ENCODE measurements around the gene MAP4. TPM values are rescaled to one million over a fixed set of nuclear protein-coding genes. Genes with fewer than 3 reads are reported as not detected.

Gene MAP4
- total and polyA plus RNA-seq, 2 donors (not counting 3 experiments of a cell fraction or from before 2014, with no cell fraction given): 121 to 290 TPM

DNA sequence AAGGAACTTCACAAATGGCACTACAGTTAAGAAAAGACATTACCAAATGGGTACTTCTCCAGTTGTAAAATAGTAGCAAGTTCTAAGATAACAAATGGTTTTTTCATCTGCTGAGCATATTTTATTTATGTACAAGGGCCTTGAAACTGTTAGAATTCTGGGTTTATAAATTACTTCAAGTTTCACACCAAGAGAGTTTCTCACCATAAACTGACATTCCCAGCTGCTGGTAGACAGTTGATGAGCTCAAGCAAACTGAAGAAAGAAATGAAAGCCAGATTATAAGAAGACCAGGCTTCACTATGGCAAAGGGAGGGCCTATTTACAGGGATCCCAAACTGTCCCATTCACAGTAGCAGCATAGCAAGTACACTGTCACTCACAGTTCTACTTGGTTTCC is 113.5 kb downstream of the MAP4 start:
- no peak overlapping the region for H3K9ac ChIP-seq (replicated peaks; ENCODE audit: extremely low read depth, insufficient read depth, low read length)
- H3K4me3 ChIP-seq (replicated peaks in 1 of 3; ENCODE audit: insufficient read depth in 1 of 3, low read depth in 1 of 3, low read length in 3 of 3): no peak overlapping the region
- H3K9me1 ChIP-seq (replicated peaks; ENCODE audit: control insufficient read depth, extremely low read depth, insufficient read depth, low read length): no peaks in the 10 kb centered on the region
- DNase-seq (ENCODE audit: low read depth, low spot score) (no peak), FAIRE-seq (no peak)
- H3K4me1 ChIP-seq (ENCODE audit: control insufficient read depth, extremely low read depth, insufficient read depth, low read length): no peaks in the 10 kb centered on the region
- no peaks in the 10 kb centered on the region for H3K79me2 ChIP-seq (ENCODE audit: control insufficient read depth, insufficient read depth, low read length)
- ChIA-PET CTCF (interaction anchor here (1.2 to 1.6 kb wide), 2 partner anchors 8 to 235 kb away, joined by 4 to 5 read pairs; no protein-coding TSS in a partner anchor), POLR2A (no interaction called here)
- H4K20me1 ChIP-seq (replicated peaks; ENCODE audit: control insufficient read depth, extremely low read depth, insufficient read depth, low read length): peaks cover 3% of the 10 kb centered on the region
- no TSS peak for BruUV-seq (replicated peaks)
- no peak overlapping the region for H3K4me2 ChIP-seq (ENCODE audit: insufficient read depth, low read length)
- peaks cover 0 to 3% of the 10 kb centered on the region in 2 experiments for H3K36me3 ChIP-seq (ENCODE audit: control insufficient read depth in 2 of 2, extremely low read depth in 1 of 2, insufficient read depth in 2 of 2, low read length in 2 of 2)
- no peak for TF ChIP-seq GATA2 (IDR thresholded peaks at IDR 0.05; ENCODE audit: insufficient read depth, insufficient read length, low read depth, low read length)
- TF ChIP-seq POLR2A (IDR thresholded peaks at IDR 0.05; ENCODE audit: low read depth, low read length): no peak
- no peak for TF ChIP-seq JUN (IDR thresholded peaks at IDR 0.05; ENCODE audit: borderline replicate concordance, insufficient read depth, insufficient read length, low read depth)
- TF ChIP-seq POLR2AphosphoS5 (IDR thresholded peaks at IDR 0.05; ENCODE audit: insufficient read depth, low read depth, low read length): no peak
- no peak for TF ChIP-seq EZH2 (IDR thresholded peaks at IDR 0.05; ENCODE audit: borderline replicate concordance, low read depth, low read length, severe bottlenecking)
- TF ChIP-seq, protein P1, sequence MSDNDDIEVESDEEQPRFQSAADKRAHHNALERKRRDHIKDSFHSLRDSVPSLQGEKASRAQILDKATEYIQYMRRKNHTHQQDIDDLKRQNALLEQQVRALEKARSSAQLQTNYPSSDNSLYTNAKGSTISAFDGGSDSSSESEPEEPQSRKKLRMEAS (IDR thresholded peaks at IDR 0.05; ENCODE audit: insufficient read depth, insufficient read length): no peak
- TF ChIP-seq MYC (IDR thresholded peaks at IDR 0.05; ENCODE audit: low read depth, low read length): no peak
- no peaks in the 10 kb centered on the region for H3K9me3 ChIP-seq (replicated peaks; ENCODE audit: control insufficient read depth, insufficient read depth, low read length)
- dilution Hi-C loops (cut with MboI; ENCODE audit: extremely low pct_ligation_motif_present, low sequenced_read_pairs): no loop called here
- H2AFZ ChIP-seq (ENCODE audit: low read depth, low read length): no peak overlapping the region
- H3K27ac ChIP-seq (ENCODE audit: insufficient read depth, low read depth, low read length): no peak overlapping the region
- no peaks in the 10 kb centered on the region for H3K27me3 ChIP-seq (ENCODE audit: control insufficient read depth in 2 of 2, insufficient read depth in 2 of 2, low read length in 2 of 2)
- intact Hi-C loops (cut with micrococcal nuclease): no loop called here

DNA sequence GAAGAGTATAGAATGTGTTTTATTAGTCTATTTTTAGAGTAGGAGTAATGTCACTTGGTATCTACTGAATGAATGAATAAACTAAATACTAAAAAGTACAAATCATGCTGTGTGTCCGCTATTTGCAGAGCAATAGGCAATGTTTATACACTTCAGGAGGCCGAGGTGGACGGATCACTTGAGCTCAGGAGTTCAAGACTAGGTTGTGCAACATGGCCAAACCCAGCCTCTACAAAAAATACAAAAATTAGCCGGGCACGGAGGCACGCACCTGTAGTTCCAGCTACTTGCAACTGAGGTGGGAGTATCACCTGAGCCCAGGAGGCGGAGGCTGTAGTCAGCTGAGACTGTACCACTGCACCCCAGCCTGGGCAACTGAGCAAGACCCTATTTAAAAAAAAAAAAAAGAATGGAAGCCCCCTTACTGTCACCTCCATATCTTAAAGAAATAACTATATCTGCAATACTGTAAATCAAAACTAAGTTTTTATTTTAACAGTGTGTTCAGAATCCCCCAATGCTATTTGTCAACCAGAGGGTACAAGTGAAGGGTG is 114.9 kb downstream of the MAP4 start:
- no peaks in the 10 kb centered on the region for H3K79me2 ChIP-seq (ENCODE audit: control insufficient read depth, insufficient read depth, low read length)
- CTCF ChIA-PET: interaction anchor here (1.6 kb wide), 1 partner anchor 9 kb away, joined by 5 read pairs; no protein-coding TSS in a partner anchor
- no peaks in the 10 kb centered on the region for H3K4me1 ChIP-seq (ENCODE audit: control insufficient read depth, extremely low read depth, insufficient read depth, low read length)
- H4K20me1 ChIP-seq (replicated peaks; ENCODE audit: control insufficient read depth, extremely low read depth, insufficient read depth, low read length): peaks cover 3% of the 10 kb centered on the region
- no peaks in the 10 kb centered on the region for H3K9me3 ChIP-seq (replicated peaks; ENCODE audit: control insufficient read depth, insufficient read depth, low read length)
- POLR2A ChIA-PET: no interaction called here
- intact Hi-C loops (cut with micrococcal nuclease) (no loop called here), dilution Hi-C loops (cut with MboI; ENCODE audit: extremely low pct_ligation_motif_present, low sequenced_read_pairs) (no loop called here)
- H3K27me3 ChIP-seq (ENCODE audit: control insufficient read depth in 2 of 2, insufficient read depth in 2 of 2, low read length in 2 of 2): no peaks in the 10 kb centered on the region
- no peak overlapping the region for H2AFZ ChIP-seq (ENCODE audit: low read depth, low read length)
- no peaks in the 10 kb centered on the region for H3K9me1 ChIP-seq (replicated peaks; ENCODE audit: control insufficient read depth, extremely low read depth, insufficient read depth, low read length)
- no peak for DNase-seq (ENCODE audit: low read depth, low spot score)
- TF ChIP-seq, protein P1 (IDR thresholded peaks at IDR 0.05; ENCODE audit: insufficient read depth, insufficient read length): no peak
- TF ChIP-seq EZH2 (IDR thresholded peaks at IDR 0.05; ENCODE audit: borderline replicate concordance, low read depth, low read length, severe bottlenecking) (no peak), JUN (IDR thresholded peaks at IDR 0.05; ENCODE audit: borderline replicate concordance, insufficient read depth, insufficient read length, low read depth) (no peak), POLR2AphosphoS5 (IDR thresholded peaks at IDR 0.05; ENCODE audit: insufficient read depth, low read depth, low read length) (no peak), FOS (IDR thresholded peaks at IDR 0.05; ENCODE audit: borderline replicate concordance, insufficient read depth, low read length) (no peak), MYC (IDR thresholded peaks at IDR 0.05; ENCODE audit: low read depth, low read length) (no peak), POLR2A (IDR thresholded peaks at IDR 0.05; ENCODE audit: low read depth, low read length) (no peak), GATA2 (IDR thresholded peaks at IDR 0.05; ENCODE audit: insufficient read depth, insufficient read length, low read depth, low read length) (no peak)
- TF ChIP-seq, protein P2, sequence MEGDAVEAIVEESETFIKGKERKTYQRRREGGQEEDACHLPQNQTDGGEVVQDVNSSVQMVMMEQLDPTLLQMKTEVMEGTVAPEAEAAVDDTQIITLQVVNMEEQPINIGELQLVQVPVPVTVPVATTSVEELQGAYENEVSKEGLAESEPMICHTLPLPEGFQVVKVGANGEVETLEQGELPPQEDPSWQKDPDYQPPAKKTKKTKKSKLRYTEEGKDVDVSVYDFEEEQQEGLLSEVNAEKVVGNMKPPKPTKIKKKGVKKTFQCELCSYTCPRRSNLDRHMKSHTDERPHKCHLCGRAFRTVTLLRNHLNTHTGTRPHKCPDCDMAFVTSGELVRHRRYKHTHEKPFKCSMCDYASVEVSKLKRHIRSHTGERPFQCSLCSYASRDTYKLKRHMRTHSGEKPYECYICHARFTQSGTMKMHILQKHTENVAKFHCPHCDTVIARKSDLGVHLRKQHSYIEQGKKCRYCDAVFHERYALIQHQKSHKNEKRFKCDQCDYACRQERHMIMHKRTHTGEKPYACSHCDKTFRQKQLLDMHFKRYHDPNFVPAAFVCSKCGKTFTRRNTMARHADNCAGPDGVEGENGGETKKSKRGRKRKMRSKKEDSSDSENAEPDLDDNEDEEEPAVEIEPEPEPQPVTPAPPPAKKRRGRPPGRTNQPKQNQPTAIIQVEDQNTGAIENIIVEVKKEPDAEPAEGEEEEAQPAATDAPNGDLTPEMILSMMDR (IDR thresholded peaks at IDR 0.05; ENCODE audit: extremely low read depth in 1 of 2, insufficient read depth in 1 of 2, low read depth in 1 of 2, low read length in 2 of 2): no peak
- BruUV-seq (replicated peaks): no TSS peak
- H3K4me3 ChIP-seq (replicated peaks in 1 of 3; ENCODE audit: insufficient read depth in 1 of 3, low read depth in 1 of 3, low read length in 3 of 3): no peak overlapping the region
- H3K9ac ChIP-seq (replicated peaks; ENCODE audit: extremely low read depth, insufficient read depth, low read length): no peak overlapping the region
- peaks cover 0 to 3% of the 10 kb centered on the region in 2 experiments for H3K36me3 ChIP-seq (ENCODE audit: control insufficient read depth in 2 of 2, extremely low read depth in 1 of 2, insufficient read depth in 2 of 2, low read length in 2 of 2)
- no peak overlapping the region for H3K27ac ChIP-seq (ENCODE audit: insufficient read depth, low read depth, low read length)
- no peak for FAIRE-seq
- H3K4me2 ChIP-seq (ENCODE audit: insufficient read depth, low read length): no peak overlapping the region

Measured in endothelial cell of umbilical vein (primary cell).